ENCODE results near the gene STARD7. TPM values are rescaled to one million over a fixed set of nuclear protein-coding genes. Genes with fewer than 3 reads are reported as not detected.

Gene STARD7
- total RNA-seq, 1 donor from 2014 or later, result 80.2 TPM

- Mint-ChIP-seq H3K27me3 (ENCODE audit: unreplicated experiment) (no peaks in the 10 kb centered on the region), H3K9me3 (ENCODE audit: unreplicated experiment) (no peaks in the 10 kb centered on the region), H3K4me1 (ENCODE audit: unreplicated experiment) (no peaks in the 10 kb centered on the region), H3K4me3 (ENCODE audit: unreplicated experiment) (no peak overlapping the region), H3K27ac (ENCODE audit: unreplicated experiment) (no peak overlapping the region), H3K36me3 (ENCODE audit: unreplicated experiment) (peaks cover 63% of the 10 kb centered on the region)
- no peak for DNase-seq (ENCODE audit: extremely low spot score, unreplicated experiment)
- TF ChIP-seq CTCF (IDR thresholded peaks at IDR 0.05), result no peak
Measured at GRCh38 chr2:96188821-96189526, 19.7 kb downstream of the STARD7 start.

- no peak for TF ChIP-seq CTCF (IDR thresholded peaks at IDR 0.05)
- H3K9me3 Mint-ChIP-seq (ENCODE audit: unreplicated experiment), result no peaks in the 10 kb centered on the region
- no peaks in the 10 kb centered on the region for H3K27me3 Mint-ChIP-seq (ENCODE audit: unreplicated experiment)
- H3K27ac Mint-ChIP-seq (ENCODE audit: unreplicated experiment), result no peak overlapping the region
- H3K36me3 Mint-ChIP-seq (ENCODE audit: unreplicated experiment), result peaks cover 42% of the 10 kb centered on the region
- no peaks in the 10 kb centered on the region for H3K4me1 Mint-ChIP-seq (ENCODE audit: unreplicated experiment)
- no peak for DNase-seq (ENCODE audit: extremely low spot score, unreplicated experiment)
- no peak overlapping the region for H3K4me3 Mint-ChIP-seq (ENCODE audit: unreplicated experiment)
Measured at GRCh38 chr2:96186562-96186961, 22.1 kb downstream of the STARD7 start.

- TF ChIP-seq CTCF (IDR thresholded peaks at IDR 0.05), result no peak
- Mint-ChIP-seq H3K4me1 (ENCODE audit: unreplicated experiment) (no peaks in the 10 kb centered on the region), H3K27me3 (ENCODE audit: unreplicated experiment) (no peaks in the 10 kb centered on the region), H3K9me3 (ENCODE audit: unreplicated experiment) (no peaks in the 10 kb centered on the region), H3K27ac (ENCODE audit: unreplicated experiment) (no peak overlapping the region), H3K36me3 (ENCODE audit: unreplicated experiment) (peaks cover 38% of the 10 kb centered on the region), H3K4me3 (ENCODE audit: unreplicated experiment) (no peak overlapping the region)
- DNase-seq (ENCODE audit: extremely low spot score, unreplicated experiment), result no peak
Measured at GRCh38 chr2:96185516-96185915, 23.1 kb downstream of the STARD7 start.

- no peaks in the 10 kb centered on the region for H3K9me3 Mint-ChIP-seq (ENCODE audit: unreplicated experiment)
- no peaks in the 10 kb centered on the region for H3K27me3 Mint-ChIP-seq (ENCODE audit: unreplicated experiment)
- H3K4me1 Mint-ChIP-seq (ENCODE audit: unreplicated experiment), result no peaks in the 10 kb centered on the region
- no peak overlapping the region for H3K27ac Mint-ChIP-seq (ENCODE audit: unreplicated experiment)
- H3K36me3 Mint-ChIP-seq (ENCODE audit: unreplicated experiment), result peaks cover 38% of the 10 kb centered on the region
- no peak for TF ChIP-seq CTCF (IDR thresholded peaks at IDR 0.05)
- DNase-seq (ENCODE audit: extremely low spot score, unreplicated experiment), result no peak
- H3K4me3 Mint-ChIP-seq (ENCODE audit: unreplicated experiment), result no peak overlapping the region
Measured at GRCh38 chr2:96184989-96185388, 23.6 kb downstream of the STARD7 start.

- no peak for DNase-seq (ENCODE audit: extremely low spot score, unreplicated experiment)
- Mint-ChIP-seq H3K4me1 (ENCODE audit: unreplicated experiment) (no peaks in the 10 kb centered on the region), H3K27me3 (ENCODE audit: unreplicated experiment) (no peaks in the 10 kb centered on the region), H3K36me3 (ENCODE audit: unreplicated experiment) (peaks cover 36% of the 10 kb centered on the region), H3K9me3 (ENCODE audit: unreplicated experiment) (no peaks in the 10 kb centered on the region), H3K27ac (ENCODE audit: unreplicated experiment) (no peak overlapping the region), H3K4me3 (ENCODE audit: unreplicated experiment) (no peak overlapping the region)
- TF ChIP-seq CTCF (IDR thresholded peaks at IDR 0.05), result no peak
Measured at GRCh38 chr2:96184188-96184587, 24.4 kb downstream of the STARD7 start.
